Breast epithelium (tissue), 4 donors: ENCODE data around the gene HERPUD2. TPM values are rescaled to one million over a fixed set of nuclear protein-coding genes. Genes with fewer than 3 reads are reported as not detected.
"Not testable (repeated sequence)": the region's sequence is repeated elsewhere in the genome, so short reads cannot be mapped to it uniquely, and the experiment has no call there.

ENCODE experiments used
- DNase-seq, 2 donors: peaks; one replicate each; pipeline ENCODE4 v3.0.0-alpha.2; 2019; ENCODE audit warnings: low spot score in 2 of 2
- H3K27ac ChIP-seq, 2 donors: fragments of 200-600 bp; sonication (generic) in 1 of 2; one replicate each; pipeline ENCODE4 v1.5.1; 2016 to 2019; ENCODE audit warnings: mild to moderate bottlenecking in 1 of 2
- H3K27me3 ChIP-seq, 2 donors: fragments of 200-600 bp; sonication (generic) in 1 of 2; one replicate each; pipeline versions ENCODE4 v1.5.1 to v1.6.0; 2017 to 2019; ENCODE audit warnings: control low read depth in 1 of 2, mild to moderate bottlenecking in 1 of 2
- H3K36me3 ChIP-seq: fragments of 200-600 bp; one replicate; pipeline ENCODE4 v1.5.1; 2019
- H3K4me1 ChIP-seq, 2 donors: fragments of 200-600 bp; sonication (generic); one replicate each; pipeline ENCODE4 v1.5.1; 2016 to 2019; ENCODE audit warnings: control low read depth in 1 of 2
- H3K4me3 ChIP-seq, 3 donors: fragments of 200-600 bp; sonication (generic); 1 replicate in 2 of 3; 2 replicates in 1 of 3; pipeline ENCODE4 v1.5.1; 2016 to 2019; ENCODE audit warnings: mild to moderate bottlenecking in 3 of 3, moderate library complexity in 2 of 3
- H3K9me3 ChIP-seq, 2 donors: fragments of 200-600 bp; sonication (generic) in 1 of 2; one replicate each; pipeline ENCODE4 v1.5.1; 2016 to 2019; ENCODE audit warnings: control low read depth in 1 of 2
- CTCF ChIP-seq, 3 donors: fragments of 450-650 bp; IDR thresholded peaks; one replicate each; pipeline ENCODE4 v1.5.1; 2016 to 2017; ENCODE audit warnings: antibody characterized with exemption in 3 of 3, mild to moderate bottlenecking in 3 of 3, moderate library complexity in 3 of 3
- POLR2A ChIP-seq: fragments of 450-650 bp; IDR thresholded peaks from one replicate; pipeline ENCODE4 v1.6.1; 2016; ENCODE audit warnings: antibody characterized with exemption, mild to moderate bottlenecking, moderate library complexity
- POLR2AphosphoS5 ChIP-seq, 3 donors: sonication (generic); formaldehyde crosslinking; IDR thresholded peaks; one replicate each; pipeline ENCODE4 v1.6.1; 2017; ENCODE audit warnings: antibody characterized with exemption in 3 of 3
- intact Hi-C: fragments of 100-400 bp; cut with DNase I; formaldehyde crosslinking; loops from one replicate; pipeline ENCODE4 v1.15.1; 2023; ENCODE audit warnings: low total_unique reads
- total RNA-seq, 3 donors: library from RNA; depleted of rRNA; stranded (reverse); fragments of >200 nt; gene quantifications; one replicate each; pipeline ENCODE4 v1.1.0, GENCODE V29; 2016

The HERPUD2 gene
- total RNA-seq, 3 donors from 2014 or later = 31.1 to 39.7 (median 35.4) TPM

- H3K9me3 ChIP-seq = no peaks in the 10 kb centered on the region
- intact Hi-C loops = no loop called here
- TF ChIP-seq CTCF (IDR thresholded peaks at IDR 0.05) = no peak
- no peak for TF ChIP-seq POLR2AphosphoS5 (IDR thresholded peaks at IDR 0.05)
- no peak for TF ChIP-seq POLR2A
- DNase-seq = no peak
- H3K4me1 ChIP-seq = peaks cover 3 to 19% of the 10 kb centered on the region in 2 donors
- no peaks in the 10 kb centered on the region for H3K27me3 ChIP-seq
- H3K27ac ChIP-seq = peak overlapping the region; percentile 97 to 99
- H3K4me3 ChIP-seq = peak overlapping the region; percentile 74 to 96 (median 94)
- H3K36me3 ChIP-seq = no peaks in the 10 kb centered on the region
These were observed 663 bp downstream of the HERPUD2 start for GRCh38 chr7:35694161-35694783.

GRCh38 chr7:35691827-35692307 is 3.1 kb downstream of the HERPUD2 start:
- H3K9me3 ChIP-seq = no peaks in the 10 kb centered on the region
- H3K27me3 ChIP-seq = no peaks in the 10 kb centered on the region
- H3K36me3 ChIP-seq = no peaks in the 10 kb centered on the region
- TF ChIP-seq CTCF (IDR thresholded peaks at IDR 0.05) = no peak
- no peak for TF ChIP-seq POLR2A
- TF ChIP-seq POLR2AphosphoS5 (IDR thresholded peaks at IDR 0.05) = no peak
- H3K4me3 ChIP-seq = peak overlapping the region; percentile 4 to 96 (median 74)
- intact Hi-C loops = no loop called here
- peaks cover 3 to 29% of the 10 kb centered on the region in 2 donors for H3K4me1 ChIP-seq
- no peak for DNase-seq
- no peak overlapping the region for H3K27ac ChIP-seq

- Histone ChIP-seq H3K27me3 (no peaks in the 10 kb centered on the region), H3K36me3 (no peaks in the 10 kb centered on the region), H3K4me1 (peaks cover 3 to 29% of the 10 kb centered on the region in 2 donors), H3K27ac (no peak overlapping the region), H3K9me3 (no peaks in the 10 kb centered on the region), H3K4me3 (peak overlapping the region; percentile 4 to 96 (median 74))
- intact Hi-C loops = no loop called here
- TF ChIP-seq CTCF (IDR thresholded peaks at IDR 0.05) = no peak
- no peak for TF ChIP-seq POLR2AphosphoS5 (IDR thresholded peaks at IDR 0.05)
- TF ChIP-seq POLR2A = no peak
- no peak for DNase-seq
These were observed 3.6 kb downstream of the HERPUD2 start for GRCh38 chr7:35691366-35691765.

GRCh38 chr7:35690614-35691013 is 4.3 kb downstream of the HERPUD2 start:
- Histone ChIP-seq H3K4me1 (peaks cover 3 to 29% of the 10 kb centered on the region in 2 donors), H3K4me3 (peak overlapping the region in 2 of 3 donors; percentile 74 to 96)
- H3K27ac ChIP-seq, H3K9me3 ChIP-seq, intact Hi-C loops, DNase-seq, H3K36me3 ChIP-seq, H3K27me3 ChIP-seq: not testable (repeated sequence)

- intact Hi-C loops = no loop called here
- no peak for DNase-seq
- no peak overlapping the region for H3K27ac ChIP-seq
- H3K27me3 ChIP-seq = no peaks in the 10 kb centered on the region
- no peaks in the 10 kb centered on the region for H3K36me3 ChIP-seq
- H3K9me3 ChIP-seq = no peaks in the 10 kb centered on the region
- no peak overlapping the region for H3K4me3 ChIP-seq
- TF ChIP-seq POLR2AphosphoS5 (IDR thresholded peaks at IDR 0.05) (no peak), CTCF (IDR thresholded peaks at IDR 0.05) (no peak)
- peaks cover 0 to 11% of the 10 kb centered on the region in 2 donors for H3K4me1 ChIP-seq
These were observed 9.2 kb downstream of the HERPUD2 start for GRCh38 chr7:35685781-35686180.
